ENCODE data around the gene PFAS.

- TF ChIP-seq CTCF (IDR thresholded peaks at IDR 0.05), result no peak
- no peak for TF ChIP-seq POLR2A (IDR thresholded peaks at IDR 0.05)
Observed at GRCh38 chr17:8212312-8213180, 36.5 kb upstream of the PFAS start.

Measured in Peyer's patch (tissue), 4 donors.